Pancreas (tissue), 10 donors: ENCODE measurements around the gene KCNK4. TPM values are rescaled to one million over a fixed set of nuclear protein-coding genes. Genes with fewer than 3 reads are reported as not detected.

Experiments
- ATAC-seq, 4 donors: fragments of 200-7000 bp; cut with Tn5 transposase; one replicate each; pipeline versions ENCODE4 v1.8.0 to v1.9.1; 2020; ENCODE audit warnings: mild to moderate bottlenecking in 4 of 4, moderate library complexity in 4 of 4
- DNase-seq, 6 donors: peaks; one replicate each; pipeline ENCODE4 v3.0.0-alpha.2; 2020
- FAIRE-seq: peaks from 2 replicates; lab custom pipeline; 2012; peaks lifted over from hg19 to GRCh38; lab: Jason Lieb, UNC
- H3K27ac ChIP-seq, 4 donors: fragments of 200-600 bp; sonication (generic); 1 replicate in 3 of 4; 2 replicates in 1 of 4; pipeline versions ENCODE4 v1.5.0 to v1.8.0; 2020
- H3K27me3 ChIP-seq, 4 donors: fragments of 200-600 bp; one replicate each; pipeline ENCODE4 v1.8.0; 2021
- H3K36me3 ChIP-seq, 3 donors: fragments of 200-600 bp; sonication (generic) in 1 of 3; one replicate each; pipeline versions ENCODE4 v1.5.0 to v1.8.0; 2020 to 2021
- H3K4me1 ChIP-seq, 3 donors: fragments of 200-600 bp; one replicate each; pipeline ENCODE4 v1.8.0; 2021
- H3K4me3 ChIP-seq, 4 donors: fragments of 200-600 bp; sonication (generic) in 2 of 4; one replicate each; pipeline versions ENCODE4 v1.5.0 to v1.8.0; 2020 to 2021
- H3K9me3 ChIP-seq, 4 donors: fragments of 200-600 bp; one replicate each; pipeline ENCODE4 v1.8.0; 2021
- WGBS, 2 donors: extraction: QIAGEN DNeasy Blood & Tissue Kit; methylation state at CpG; one replicate each; pipeline ENCODE4 v1.1.7; 2013; 5-methylcytosine and 5-hydroxymethylcytosine counted together
- intact Hi-C, 3 donors: fragments of 100-400 bp; cut with DNase I; formaldehyde crosslinking; loops; one replicate each; pipeline versions ENCODE4 v1.11.1 to v1.14.2; 2022
- polyA plus RNA-seq, 2 donors: library from polyadenylated mRNA; stranded (reverse); fragments of 200-250 nt; gene quantifications; one replicate each; pipeline ENCODE4 v1.2.3, GENCODE V29; 2013
- total RNA-seq, 6 donors: library from RNA; stranded (reverse); fragmentation: NEBNext Ultra II Directional in 4 of 6; extraction: Animal tissue kit (Norgen Biotek cat#: 25700) in 4 of 6; gene quantifications; one replicate each; pipeline versions ENCODE4 v1.2.1 to v1.2.4, GENCODE V29; 2021 to 2023
- TF ChIP-seq, protein P1 (sequence below), 4 donors: fragments of 200-600 bp; sonication (generic) in 3 of 4; IDR thresholded peaks; one replicate each; pipeline versions ENCODE4 v1.5.0 to v1.8.0; 2021; ENCODE audit warnings: antibody characterized with exemption in 4 of 4
- donor health status: healthy with polysubstance abuse.
- donor health status: DM: no; HTN: no; CAD: no; lungs with moderate emphysema.
- donor health status: DM: no; HTN: no; CAD: no.
- donor health status: control.
- donor health status: control.
- donor health status: Bipolar disorder and iron deficiency.
- donor health status: DM: yes; HTN: yes; CAD: no.
- donor health status: DM: no; HTN: no; CAD: no.
- donor health status: DM: no; HTN: no; CAD: no.
- donor health status: DM: yes; HTN: yes; CAD: no.

Gene KCNK4
- total and polyA plus RNA-seq, 8 donors: not detected

- 83 to 85% methylated on average over 8 of the region's 8 CpGs for WGBS, 2 donors
- FAIRE-seq (no peak), DNase-seq (no peak), ATAC-seq (no peak)
- H3K9me3 ChIP-seq: no peaks in the 10 kb centered on the region
- H3K27me3 ChIP-seq: no peaks in the 10 kb centered on the region
- no peak overlapping the region for H3K27ac ChIP-seq
- H3K4me3 ChIP-seq: no peak overlapping the region
- TF ChIP-seq, protein P1, sequence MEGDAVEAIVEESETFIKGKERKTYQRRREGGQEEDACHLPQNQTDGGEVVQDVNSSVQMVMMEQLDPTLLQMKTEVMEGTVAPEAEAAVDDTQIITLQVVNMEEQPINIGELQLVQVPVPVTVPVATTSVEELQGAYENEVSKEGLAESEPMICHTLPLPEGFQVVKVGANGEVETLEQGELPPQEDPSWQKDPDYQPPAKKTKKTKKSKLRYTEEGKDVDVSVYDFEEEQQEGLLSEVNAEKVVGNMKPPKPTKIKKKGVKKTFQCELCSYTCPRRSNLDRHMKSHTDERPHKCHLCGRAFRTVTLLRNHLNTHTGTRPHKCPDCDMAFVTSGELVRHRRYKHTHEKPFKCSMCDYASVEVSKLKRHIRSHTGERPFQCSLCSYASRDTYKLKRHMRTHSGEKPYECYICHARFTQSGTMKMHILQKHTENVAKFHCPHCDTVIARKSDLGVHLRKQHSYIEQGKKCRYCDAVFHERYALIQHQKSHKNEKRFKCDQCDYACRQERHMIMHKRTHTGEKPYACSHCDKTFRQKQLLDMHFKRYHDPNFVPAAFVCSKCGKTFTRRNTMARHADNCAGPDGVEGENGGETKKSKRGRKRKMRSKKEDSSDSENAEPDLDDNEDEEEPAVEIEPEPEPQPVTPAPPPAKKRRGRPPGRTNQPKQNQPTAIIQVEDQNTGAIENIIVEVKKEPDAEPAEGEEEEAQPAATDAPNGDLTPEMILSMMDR (IDR thresholded peaks at IDR 0.05): no peak
- H3K36me3 ChIP-seq: peaks cover 0 to 9% (median 0%) of the 10 kb centered on the region in 3 donors
- H3K4me1 ChIP-seq: peaks cover 0 to 4% (median 4%) of the 10 kb centered on the region in 3 donors
- intact Hi-C loops: no loop called here
Observed at GRCh38 chr11:64253043-64253442, 38.1 kb upstream of the KCNK4 start.

- FAIRE-seq: no peak
- Histone ChIP-seq H3K9me3 (no peaks in the 10 kb centered on the region), H3K4me1 (peaks cover 0 to 4% (median 4%) of the 10 kb centered on the region in 3 donors), H3K27ac (no peak overlapping the region), H3K4me3 (no peak overlapping the region), H3K36me3 (peaks cover 0 to 12% (median 0%) of the 10 kb centered on the region in 3 donors), H3K27me3 (no peaks in the 10 kb centered on the region)
- no peak for ATAC-seq
- WGBS, 2 donors: 61 to 65% methylated on average over 5 of the region's 5 CpGs
- TF ChIP-seq, protein P1 (IDR thresholded peaks at IDR 0.05): no peak
- DNase-seq: no peak
- intact Hi-C loops: no loop called here
Observed at GRCh38 chr11:64253481-64253880, 37.6 kb upstream of the KCNK4 start.

- Histone ChIP-seq H3K27ac (no peak overlapping the region), H3K27me3 (no peaks in the 10 kb centered on the region), H3K9me3 (no peaks in the 10 kb centered on the region), H3K4me3 (no peak overlapping the region), H3K4me1 (peaks cover 0 to 4% (median 4%) of the 10 kb centered on the region in 3 donors), H3K36me3 (peaks cover 0 to 19% (median 0%) of the 10 kb centered on the region in 3 donors)
- 84 to 90% methylated on average over 7 of the region's 7 CpGs for WGBS, 2 donors
- FAIRE-seq (no peak), ATAC-seq (no peak), DNase-seq (no peak)
- intact Hi-C loops: no loop called here
- TF ChIP-seq, protein P1 (IDR thresholded peaks at IDR 0.05): no peak
Observed at GRCh38 chr11:64254326-64254725, 36.8 kb upstream of the KCNK4 start.

DNA sequence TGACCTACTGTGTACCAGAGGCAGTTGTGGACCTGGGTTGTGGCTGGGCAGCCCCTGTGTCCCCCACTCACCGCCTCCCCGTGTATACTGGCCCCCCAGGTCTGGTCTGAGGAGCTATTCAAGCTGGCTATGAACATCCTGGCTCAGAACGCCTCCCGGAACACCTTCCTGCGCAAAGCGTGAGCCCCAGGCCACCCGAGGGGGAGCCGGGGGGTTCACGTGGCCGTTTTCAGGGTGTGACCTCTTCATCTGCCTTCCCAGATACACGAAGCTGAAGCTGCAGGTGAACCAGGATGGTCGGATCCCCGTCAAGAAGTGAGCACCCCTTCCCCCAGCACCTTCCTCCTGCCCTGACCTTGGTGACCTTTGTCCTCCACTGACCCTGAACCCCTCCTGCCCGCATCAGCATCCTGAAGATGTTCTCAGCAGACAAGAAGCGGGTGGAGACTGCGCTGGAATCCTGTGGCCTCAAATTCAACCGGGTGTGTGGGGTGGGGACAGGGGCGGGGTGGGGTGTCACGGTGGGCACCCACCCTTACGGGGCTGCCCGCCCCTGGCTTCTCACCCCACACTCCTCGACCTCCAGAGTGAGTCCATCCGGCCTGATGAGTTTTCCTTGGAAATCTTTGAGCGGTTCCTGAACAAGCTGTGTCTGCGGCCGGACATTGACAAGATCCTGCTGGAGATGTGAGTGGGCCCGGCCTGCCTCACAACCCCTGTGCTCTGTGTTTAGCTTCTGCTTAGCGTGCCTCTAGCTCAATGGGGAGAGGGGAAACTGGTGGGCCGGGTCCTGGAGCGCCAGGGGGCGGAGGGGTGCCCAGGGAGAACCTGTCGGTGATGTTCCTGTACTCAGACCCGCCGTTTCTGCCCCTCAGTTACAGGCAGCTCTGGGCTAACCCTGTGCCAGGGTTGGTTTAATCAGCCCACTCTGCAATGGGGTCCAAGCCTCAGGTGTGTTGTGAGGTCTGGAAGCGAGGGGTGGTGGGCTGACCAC, 35.7 kb upstream of the KCNK4 start:
- WGBS, 2 donors: 91 to 94% methylated on average over 35 of the region's 35 CpGs
- intact Hi-C loops: no loop called here

More for the DNA sequence above, 35.7 kb upstream of the KCNK4 start:
- H3K27me3 ChIP-seq: no peaks in the 10 kb centered on the region
- DNase-seq (no peak), ATAC-seq (no peak), FAIRE-seq (no peak)
- H3K36me3 ChIP-seq: peaks cover 0 to 19% (median 0%) of the 10 kb centered on the region in 3 donors
- no peak overlapping the region for H3K27ac ChIP-seq
- H3K4me1 ChIP-seq: peaks cover 0 to 4% (median 4%) of the 10 kb centered on the region in 3 donors
- no peaks in the 10 kb centered on the region for H3K9me3 ChIP-seq
- no peak overlapping the region for H3K4me3 ChIP-seq
- TF ChIP-seq, protein P1 (IDR thresholded peaks at IDR 0.05): no peak
